HG03135 (cell line): Measurements from ENCODE around the gene PHC1.
"Not testable (repeated sequence)": the region's sequence is repeated elsewhere in the genome, so short reads cannot be mapped to it uniquely, and the experiment has no call there.

Experiments
- ATAC-seq: cut with Tn5 transposase; IDR thresholded peaks from one replicate; pipeline ENCODE4 v1.9.1; 2021; ENCODE audit warnings: mild to moderate bottlenecking, moderate library complexity; ENCODE audit not compliant: unreplicated experiment

PHC1 gene

DNA sequence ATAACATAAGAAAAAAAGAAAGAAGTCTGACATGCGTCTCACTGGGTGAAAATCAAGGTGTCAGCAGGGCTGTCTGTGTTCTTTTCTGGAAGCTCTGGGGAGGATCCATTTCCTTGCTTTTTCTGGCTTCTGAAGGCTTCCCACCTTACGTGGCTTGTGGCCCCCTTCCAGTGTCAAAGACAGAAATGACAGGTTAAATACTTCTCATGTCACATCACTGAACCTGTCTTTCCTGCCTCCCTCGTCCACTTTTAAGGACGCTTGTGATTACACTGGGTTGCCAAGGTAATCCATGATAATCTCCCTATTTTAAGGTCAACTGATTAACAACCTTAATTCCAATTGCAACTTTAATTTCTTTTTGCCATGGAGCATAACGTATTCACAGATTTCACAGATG is 4.6 kb upstream of the PHC1 start:
- ATAC-seq = no peak

DNA sequence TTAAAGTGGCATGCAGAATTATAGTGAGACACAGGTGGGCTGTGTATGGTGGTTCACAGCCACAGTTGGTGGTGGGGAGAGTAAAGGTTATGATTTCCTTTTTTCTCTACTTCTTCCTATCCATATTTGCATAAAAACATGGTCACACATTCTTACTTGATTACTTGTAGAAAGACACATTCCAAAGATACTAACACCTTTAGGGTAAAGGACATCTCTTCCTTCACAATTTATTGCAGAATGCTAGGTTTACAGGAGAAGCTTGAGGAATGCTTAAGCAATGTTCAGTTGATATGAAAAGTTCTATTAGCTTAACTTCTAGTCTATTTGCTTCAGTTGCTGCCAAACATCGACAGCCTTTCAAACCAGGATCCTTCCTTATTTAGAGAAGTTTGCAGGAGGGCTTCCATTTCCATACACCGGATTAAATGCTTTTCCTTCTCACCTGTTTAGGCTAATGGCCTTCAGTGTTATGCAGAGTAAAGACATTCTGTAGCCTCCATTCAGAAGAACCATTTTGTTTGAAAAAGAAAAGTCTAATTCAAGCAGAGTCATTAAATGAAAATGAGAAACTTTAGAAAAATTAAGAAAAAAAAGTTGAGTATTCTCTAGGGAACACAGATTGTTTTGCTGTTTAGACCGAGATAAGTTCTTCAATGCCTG is 2.6 kb upstream of the PHC1 start:
- no peak for ATAC-seq

GRCh38 chr12:8912914-8913313 is 1.4 kb upstream of the PHC1 start:
- no peak for ATAC-seq

DNA sequence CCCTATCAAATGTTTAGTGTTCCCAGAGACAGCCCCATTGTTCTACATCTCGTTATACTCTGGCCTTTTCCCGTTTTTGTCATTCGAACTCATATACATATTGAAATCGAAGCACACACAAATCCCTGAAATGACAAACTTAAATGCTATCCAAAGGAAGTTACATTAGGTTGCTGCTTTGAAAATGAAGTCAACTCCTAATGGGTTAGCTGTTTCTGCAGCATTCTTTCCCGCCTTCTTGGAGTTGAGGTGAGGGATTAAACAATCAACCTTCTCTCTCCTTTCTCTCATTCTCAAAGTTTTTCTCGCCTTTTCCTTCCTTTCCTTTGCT is 642 bp upstream of the PHC1 start:
- ATAC-seq = no peak

DNA sequence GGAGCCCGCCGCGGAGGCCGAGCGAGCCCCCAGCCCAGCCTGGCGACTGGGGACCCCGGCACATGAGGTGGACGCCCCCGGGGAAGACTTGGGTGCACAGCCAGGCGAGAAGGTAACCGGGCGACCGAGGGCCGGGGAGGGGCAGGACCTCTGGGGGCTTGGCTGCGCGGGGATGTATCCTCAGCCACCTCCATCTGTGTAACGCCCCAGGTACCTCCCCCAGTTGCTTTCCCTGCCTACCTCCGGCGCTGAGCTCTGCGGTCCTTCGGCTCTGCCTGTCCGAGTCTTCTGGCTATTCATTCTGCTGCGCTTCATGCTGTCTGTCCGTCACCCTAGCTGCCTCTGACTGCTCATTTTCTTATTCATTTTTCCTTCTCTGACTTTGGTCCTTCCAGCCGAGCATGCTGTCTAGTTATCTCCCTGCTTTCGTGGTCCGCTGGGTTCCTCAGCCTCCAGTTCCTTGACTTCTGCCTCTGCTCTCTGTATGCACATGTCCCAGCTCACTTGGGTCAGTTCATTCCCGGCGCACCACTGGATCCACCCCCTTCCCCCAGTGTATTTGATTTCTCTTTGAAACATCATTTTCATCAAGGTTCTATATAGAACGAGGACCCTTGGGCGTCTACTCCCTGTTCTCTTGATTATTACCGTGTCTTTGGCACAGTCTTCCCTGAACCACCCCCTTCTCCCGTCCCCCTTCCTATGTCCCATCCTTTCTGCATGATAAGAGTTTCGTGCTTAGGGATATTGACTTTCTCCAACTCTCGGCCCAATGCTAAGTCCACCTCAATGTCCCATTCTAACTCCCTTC is 612 bp downstream of the PHC1 start:
- ATAC-seq = peak; percentile 53

GRCh38 chr12:8916154-8916553 is 1.8 kb downstream of the PHC1 start:
- ATAC-seq = no peak

- no peak for ATAC-seq
These were observed 2.7 kb downstream of the PHC1 start for GRCh38 chr12:8917031-8917430.

- no peak for ATAC-seq
These were observed 3.4 kb downstream of the PHC1 start for GRCh38 chr12:8917751-8918150.

DNA sequence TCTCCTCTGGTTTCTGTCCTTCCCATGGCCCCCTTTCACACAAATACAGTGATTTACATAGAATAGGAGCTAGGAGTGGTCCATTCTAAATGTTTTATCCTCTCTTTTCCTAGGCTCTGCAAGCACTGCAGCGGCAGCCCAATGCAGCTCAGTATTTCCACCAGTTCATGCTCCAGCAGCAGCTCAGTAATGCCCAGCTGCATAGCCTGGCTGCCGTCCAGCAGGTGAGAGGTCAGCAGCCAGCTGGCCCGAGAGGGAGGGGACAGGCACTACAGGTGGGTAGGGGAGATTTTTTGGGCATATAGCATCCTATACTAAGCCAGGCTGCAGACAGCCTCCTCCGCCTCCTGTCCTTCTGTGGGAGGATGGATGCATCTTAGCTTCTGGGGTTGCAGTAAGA is 5.3 kb downstream of the PHC1 start:
- not testable (repeated sequence) for ATAC-seq

DNA sequence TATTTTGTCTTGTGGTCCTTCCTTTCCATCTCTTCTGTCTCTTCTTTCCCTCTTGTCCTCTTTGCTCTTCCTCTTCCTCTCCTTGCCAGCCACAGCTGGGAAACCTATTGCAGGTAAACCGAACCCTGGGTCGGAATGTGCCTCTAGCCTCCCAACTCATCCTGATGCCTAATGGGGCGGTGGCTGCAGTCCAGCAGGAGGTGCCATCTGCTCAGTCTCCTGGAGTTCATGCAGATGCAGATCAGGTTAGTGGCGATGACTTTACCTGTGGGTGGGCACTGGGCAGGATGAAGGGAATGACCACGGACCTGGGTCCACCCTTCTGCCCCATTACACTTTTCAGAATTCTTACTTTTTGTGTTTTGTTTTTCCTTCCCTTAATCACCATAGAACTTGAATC is 8.2 kb downstream of the PHC1 start:
- ATAC-seq = no peak

DNA sequence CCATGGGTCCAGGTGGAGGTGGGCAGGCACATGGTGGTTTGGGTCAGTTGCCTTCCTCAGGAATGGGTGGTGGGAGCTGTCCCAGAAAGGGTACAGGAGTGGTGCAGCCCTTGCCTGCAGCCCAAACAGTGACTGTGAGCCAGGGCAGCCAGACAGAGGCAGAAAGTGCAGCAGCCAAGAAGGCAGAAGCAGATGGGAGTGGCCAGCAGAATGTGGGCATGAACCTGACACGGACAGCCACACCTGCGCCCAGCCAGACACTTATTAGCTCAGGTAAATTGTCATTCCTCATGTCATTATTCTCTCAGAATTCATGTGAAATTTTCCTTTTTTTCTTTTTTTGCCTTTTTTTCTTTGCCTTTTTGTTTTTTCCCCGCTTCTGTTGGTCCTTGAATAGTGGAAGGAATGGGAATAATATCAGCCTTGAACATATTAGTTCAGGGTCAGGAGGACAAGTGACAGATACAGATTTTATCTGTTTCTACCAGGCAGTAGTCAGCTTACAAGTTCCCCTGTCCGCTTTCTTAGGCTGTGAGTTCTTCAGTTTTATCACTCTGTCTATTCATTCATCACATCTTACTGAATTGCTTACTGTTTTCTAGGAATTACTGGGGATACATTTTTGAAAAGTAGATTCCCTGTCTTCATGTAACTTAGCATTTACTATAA is 16.5 kb downstream of the PHC1 start:
- not testable (repeated sequence) for ATAC-seq

GRCh38 chr12:8932464-8932863 is 18.2 kb downstream of the PHC1 start:
- not testable (repeated sequence) for ATAC-seq

- not testable (repeated sequence) for ATAC-seq
These were observed 19.8 kb downstream of the PHC1 start for GRCh38 chr12:8934080-8934479.

DNA sequence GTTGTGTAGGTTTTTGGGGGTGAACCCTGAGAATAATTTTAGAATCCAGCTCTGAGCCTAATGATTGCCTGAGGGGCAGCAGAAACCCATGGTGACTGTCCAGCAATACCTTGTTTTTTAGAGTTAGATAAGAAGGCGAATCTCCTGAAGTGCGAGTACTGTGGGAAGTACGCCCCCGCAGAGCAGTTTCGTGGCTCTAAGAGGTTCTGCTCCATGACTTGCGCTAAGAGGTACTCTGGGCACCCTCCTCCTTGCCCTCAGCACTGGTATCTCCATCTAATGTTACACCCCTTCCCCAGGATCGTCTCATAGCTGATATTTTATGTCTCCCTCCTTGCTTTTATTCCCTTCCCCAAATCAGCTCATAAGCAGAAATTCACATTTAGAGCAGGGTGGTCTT is 22.4 kb downstream of the PHC1 start:
- ATAC-seq = no peak

- not testable (repeated sequence) for ATAC-seq
These were observed 23.6 kb downstream of the PHC1 start for GRCh38 chr12:8937842-8938442.

GRCh38 chr12:8941691-8942478 is 27.6 kb downstream of the PHC1 start:
- no peak for ATAC-seq

- no peak for ATAC-seq
These were observed 29.4 kb downstream of the PHC1 start for GRCh38 chr12:8943565-8944186.

DNA sequence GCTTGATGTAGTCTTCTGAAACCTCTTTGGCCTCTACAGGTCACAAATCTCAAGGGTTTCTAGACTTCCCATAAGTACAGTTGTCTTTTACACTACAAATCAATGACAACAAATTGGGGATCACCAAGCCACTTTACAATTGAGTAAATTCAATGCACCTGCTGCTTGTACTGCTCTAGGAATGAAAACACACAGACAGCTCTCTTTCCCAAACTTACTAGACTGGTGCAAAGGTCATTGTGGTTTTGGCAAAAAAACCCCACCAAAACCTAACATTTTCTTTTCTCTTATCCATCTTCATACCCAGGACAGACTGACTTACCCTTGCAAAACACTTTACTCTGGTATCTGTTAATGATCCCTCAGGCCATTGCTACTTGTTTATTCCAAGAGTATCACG is 32.4 kb downstream of the PHC1 start:
- ATAC-seq = no peak

DNA sequence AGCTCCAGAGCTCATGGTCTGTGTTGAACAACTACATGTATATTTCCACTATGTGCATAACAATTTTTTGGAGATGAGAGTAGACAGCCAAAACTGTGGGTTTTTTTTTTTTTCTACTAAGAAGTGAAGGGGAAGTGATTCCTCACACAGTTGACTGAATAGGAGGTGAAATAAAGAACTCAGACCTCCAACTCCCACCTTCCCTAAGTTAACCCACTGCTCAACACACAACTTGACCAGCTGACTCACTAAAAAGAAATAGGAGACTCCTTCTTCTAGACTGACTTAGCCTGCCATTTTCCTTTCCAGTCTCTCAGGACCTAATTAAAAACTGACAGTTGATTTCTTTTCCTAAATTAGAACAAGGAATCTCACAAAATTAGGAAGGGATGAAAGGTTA is 33.4 kb downstream of the PHC1 start:
- no peak for ATAC-seq

GRCh38 chr12:8948701-8949341 is 34.5 kb downstream of the PHC1 start:
- no peak for ATAC-seq
